GM12878 (cell line): ENCODE measurements around the gene MRPL34.

Experiments
- CTCF ChIP-seq, 3 experiments: IDR thresholded peaks in 2 of 3; conservative IDR thresholded peaks in 1 of 3; 2 replicates each; pipeline ENCODE4 v1.5.1; 2011; ENCODE audit warnings: low read depth in 3 of 3, low read length in 3 of 3, mild to moderate bottlenecking in 3 of 3, control low read depth in 2 of 3, moderate library complexity in 2 of 3, inconsistent platforms in 1 of 3, mixed read lengths in 1 of 3; ENCODE audit not compliant: control insufficient read depth in 2 of 3, insufficient read depth in 1 of 3; ENCODE audit errors: extremely low read depth in 1 of 3
- ESRRA ChIP-seq: IDR thresholded peaks from 2 replicates; pipeline ENCODE4 v1.6.1; 2012; ENCODE audit warnings: mild to moderate bottlenecking, low read length, improper control_type of control experiment
- GABPA ChIP-seq: IDR thresholded peaks from 2 replicates; pipeline ENCODE4 v1.6.1; 2014; ENCODE audit warnings: antibody characterized with exemption, low read depth, mild to moderate bottlenecking, inconsistent platforms
- KAT2A ChIP-seq: conservative IDR thresholded peaks from 2 replicates; pipeline ENCODE4 v1.6.1; 2011; ENCODE audit warnings: low read depth, low read length; ENCODE audit not compliant: control insufficient read depth
- NFIC ChIP-seq: IDR thresholded peaks from 2 replicates; pipeline ENCODE4 v1.6.1; 2012; ENCODE audit warnings: low read depth, mild to moderate bottlenecking, inconsistent platforms, low read length, moderate library complexity
- PML ChIP-seq: IDR thresholded peaks from 2 replicates; pipeline ENCODE4 v1.6.1; 2012; ENCODE audit warnings: low read length, inconsistent platforms
- POLR2A ChIP-seq: IDR thresholded peaks from 2 replicates; pipeline ENCODE4 v1.6.1; 2011; ENCODE audit warnings: low read depth, mild to moderate bottlenecking, low read length
- POLR2AphosphoS5 ChIP-seq: IDR thresholded peaks from 2 replicates; pipeline ENCODE4 v1.6.1; 2011; ENCODE audit warnings: mild to moderate bottlenecking, low read length, inconsistent platforms
- REST ChIP-seq: IDR thresholded peaks from 2 replicates; pipeline ENCODE4 v1.6.1; 2012; ENCODE audit warnings: mild to moderate bottlenecking, low read depth, low read length
- SMARCA5 ChIP-seq: fragments of 450-650 bp; IDR thresholded peaks from 2 replicates; pipeline ENCODE4 v1.6.1; 2017; ENCODE audit warnings: mild to moderate bottlenecking
- TAF1 ChIP-seq: IDR thresholded peaks from 2 replicates; pipeline ENCODE4 v1.6.1; 2011; ENCODE audit warnings: mild to moderate bottlenecking, low read depth, low read length, borderline replicate concordance
- YY1 ChIP-seq: IDR thresholded peaks from 2 replicates; pipeline ENCODE4 v1.6.1; 2011; ENCODE audit warnings: low read depth, mild to moderate bottlenecking, low read length

GRCh38 chr19:17262557-17262956, 43.1 kb upstream of the MRPL34 start:
- TF ChIP-seq YY1 (no peak), NFIC (no peak), GABPA (no peak), SMARCA5 (no peak), ESRRA (no peak), POLR2A (no peak), REST (no peak), POLR2AphosphoS5 (no peak), TAF1 (no peak), KAT2A (no peak), CTCF (IDR thresholded peaks at IDR 0.05 in 2 of 3, conservative IDR thresholded peaks at IDR 0.05 in 1 of 3; ENCODE audit: control insufficient read depth in 2 of 3, extremely low read depth in 1 of 3, insufficient read depth in 1 of 3, low read depth in 3 of 3, low read length in 3 of 3) (no peak), PML (no peak)
